HepG2 (cell line): ENCODE measurements around the gene MMD2. TPM values are rescaled to one million over a fixed set of nuclear protein-coding genes. Genes with fewer than 3 reads are reported as not detected.

Source experiments
- DR1 ChIP-seq: sonication (generic); formaldehyde crosslinking; IDR thresholded peaks from 2 replicates; pipeline ENCODE4 v1.8.0; 2021; ENCODE audit warnings: mild to moderate bottlenecking, missing genetic modification reagents, inconsistent platforms
- GATAD1 ChIP-seq: IDR thresholded peaks from 2 replicates; pipeline ENCODE4 v1.6.1; 2016; ENCODE audit warnings: missing genetic modification reagents, missing compliant biosample characterization
- GLMP ChIP-seq: sonication (generic); formaldehyde crosslinking; IDR thresholded peaks from 2 replicates; pipeline ENCODE4 v1.9.0; 2021; ENCODE audit warnings: missing genetic modification reagents, mild to moderate bottlenecking, borderline replicate concordance
- GMEB2 ChIP-seq: IDR thresholded peaks from 2 replicates; pipeline ENCODE4 v1.6.1; 2016; ENCODE audit warnings: missing biosample characterization, missing genetic modification reagents, low read depth
- LRRFIP1 ChIP-seq: sonication (generic); formaldehyde crosslinking; conservative IDR thresholded peaks from 2 replicates; pipeline ENCODE4 v1.4.0; 2020; ENCODE audit warnings: missing genetic modification reagents
- MAX ChIP-seq: IDR thresholded peaks from 2 replicates; pipeline ENCODE4 v1.6.1; 2012; ENCODE audit warnings: inconsistent platforms
- MLLT10 ChIP-seq: sonication (generic); formaldehyde crosslinking; IDR thresholded peaks from 2 replicates; pipeline ENCODE4 v1.4.0; 2020; ENCODE audit warnings: missing genetic modification reagents
- MTERF4 ChIP-seq: sonication (generic); formaldehyde crosslinking; IDR thresholded peaks from 2 replicates; pipeline ENCODE4 v1.8.0; 2023; ENCODE audit warnings: mild to moderate bottlenecking, missing genetic modification reagents
- NFYC ChIP-seq: IDR thresholded peaks from 2 replicates; pipeline ENCODE4 v1.6.1; 2016; ENCODE audit warnings: missing genetic modification reagents, missing compliant biosample characterization
- RFX1 ChIP-seq: fragments of 450-650 bp; IDR thresholded peaks from 2 replicates; pipeline ENCODE4 v1.6.1; 2017
- RXRA ChIP-seq: sonication (generic); formaldehyde crosslinking; IDR thresholded peaks from 2 replicates; pipeline ENCODE4 v1.5.1; 2020; ENCODE audit warnings: missing genetic modification reagents
- SPEN ChIP-seq: sonication (generic); formaldehyde crosslinking; IDR thresholded peaks from 2 replicates; pipeline ENCODE4 v1.5.1; 2020; ENCODE audit warnings: low read depth, mild to moderate bottlenecking, missing genetic modification reagents
- TAF15 ChIP-seq: fragments of 200-400 bp; formaldehyde crosslinking; IDR thresholded peaks from one replicate; pipeline ENCODE4 v1.6.1; 2018; ENCODE audit warnings: mild to moderate bottlenecking, low read depth, low read length; ENCODE audit not compliant: poor library complexity, severe bottlenecking
- TFAP4 ChIP-seq: sonication (generic); IDR thresholded peaks from 2 replicates; pipeline ENCODE4 v1.6.1; 2016; ENCODE audit warnings: low read depth, borderline replicate concordance
- TMF1 ChIP-seq: sonication (generic); formaldehyde crosslinking; IDR thresholded peaks from 2 replicates; pipeline ENCODE4 v1.8.1; 2022; ENCODE audit warnings: low read depth, missing genetic modification reagents
- TP53 ChIP-seq: sonication (generic); formaldehyde crosslinking; conservative IDR thresholded peaks from 2 replicates; pipeline ENCODE4 v1.4.0; 2020; ENCODE audit warnings: missing genetic modification reagents
- TSC22D2 ChIP-seq: sonication (generic); formaldehyde crosslinking; IDR thresholded peaks from 2 replicates; pipeline ENCODE4 v1.5.1; 2020; ENCODE audit warnings: missing genetic modification reagents, mild to moderate bottlenecking, borderline replicate concordance
- ZKSCAN8 ChIP-seq: IDR thresholded peaks from 2 replicates; pipeline ENCODE4 v1.6.1; 2016; ENCODE audit warnings: borderline replicate concordance, missing genetic modification reagents, missing compliant biosample characterization
- ZNF292 ChIP-seq: sonication (generic); formaldehyde crosslinking; IDR thresholded peaks from 2 replicates; pipeline ENCODE4 v1.8.1; 2022; ENCODE audit warnings: mild to moderate bottlenecking, low read depth, missing genetic modification reagents, borderline replicate concordance
- ZNF34 ChIP-seq: sonication (generic); formaldehyde crosslinking; IDR thresholded peaks from 2 replicates; pipeline ENCODE4 v1.4.0; 2020; ENCODE audit warnings: mild to moderate bottlenecking, missing genetic modification reagents, borderline replicate concordance
- ZNF703 ChIP-seq: sonication (generic); formaldehyde crosslinking; IDR thresholded peaks from 2 replicates; pipeline ENCODE4 v1.5.1; 2020; ENCODE audit warnings: missing genetic modification reagents, mild to moderate bottlenecking, moderate library complexity, borderline replicate concordance
- ZNF749 ChIP-seq: sonication (generic); formaldehyde crosslinking; IDR thresholded peaks from 2 replicates; pipeline ENCODE4 v1.8.0; 2022; ENCODE audit warnings: mild to moderate bottlenecking, missing genetic modification reagents, moderate library complexity, borderline replicate concordance
- ZNF781 ChIP-seq: sonication (generic); formaldehyde crosslinking; IDR thresholded peaks from 2 replicates; pipeline ENCODE4 v1.5.1; 2020; ENCODE audit warnings: borderline replicate concordance, mild to moderate bottlenecking, missing genetic modification reagents; ENCODE audit errors: not compliant biosample characterization
- polyA plus RNA-seq, 8 experiments: library from polyadenylated mRNA; depleted of rRNA in 3 of 8; stranded (reverse) in 7 of 8; unstranded in 1 of 8; fragments of >200 nt; fragmentation: Illumina TruSeq in 4 of 8; extraction: Trizol in 4 of 8; gene quantifications; 2 replicates each; pipeline versions ENCODE4 v1.2.1 to v1.2.3, GENCODE V29; 2011 to 2016; ENCODE audit warnings: low read depth in 4 of 8, missing spikeins in 1 of 8, mixed read lengths in 1 of 8; ENCODE audit not compliant: insufficient read depth in 1 of 8
- total RNA-seq, 5 experiments: library from RNA; depleted of rRNA; stranded (reverse); fragments of >200 nt; fragmentation: Illumina TruSeq; extraction: Trizol; gene quantifications; 2 replicates each; pipeline ENCODE4 v1.2.3, GENCODE V29; 2016; ENCODE audit warnings: low read depth in 1 of 5

MMD2 gene
- total and polyA plus RNA-seq, 2 of the 13 experiments (the other 11 are each of a cell fraction or from before 2014, with no cell fraction given): not detected

GRCh38 chr7:4973728-4974198, 14.8 kb upstream of the MMD2 start (continued):
- TF ChIP-seq LRRFIP1: no peak
- TF ChIP-seq SPEN: peak; percentile 37; the same call in 1 of the 2 replicates
- no peak for TF ChIP-seq ZNF292
- TF ChIP-seq DR1 (CRISPR knock-in tag): peak; percentile 60; the same call in 1 of the 2 replicates
- TF ChIP-seq TP53 (CRISPR knock-in tag): no peak
- TF ChIP-seq MTERF4 (CRISPR knock-in tag): no peak; the same call in 1 of the 2 replicates
- peak; percentile 57 for TF ChIP-seq RXRA
- no peak for TF ChIP-seq NFYC
- no peak for TF ChIP-seq TAF15
- TF ChIP-seq ZNF703 (CRISPR knock-in tag): no peak
- TF ChIP-seq ZNF34 (CRISPR knock-in tag): 0 out of 2 replicates have a peak, but pooled peaks have one; percentile 15
- TF ChIP-seq ZNF749 (CRISPR knock-in tag): peak; percentile 65; the same call in 1 of the 2 replicates
- no peak for TF ChIP-seq TSC22D2 (CRISPR knock-in tag)
- TF ChIP-seq ZNF781 (CRISPR knock-in tag): peak; percentile 43
- TF ChIP-seq RFX1: no peak
- no peak for TF ChIP-seq GLMP (CRISPR knock-in tag)
- no peak for TF ChIP-seq TFAP4
- TF ChIP-seq TMF1 (CRISPR knock-in tag): peak; percentile 33; the same call in 1 of the 2 replicates
- TF ChIP-seq MAX: peak; percentile 58; the same call in 1 of the 2 replicates
- TF ChIP-seq MLLT10: no peak
- 0 out of 2 replicates have a peak, but pooled peaks have one; percentile 22 for TF ChIP-seq GMEB2
- peak; percentile 37; the same call in 1 of the 2 replicates for TF ChIP-seq ZKSCAN8
- TF ChIP-seq GATAD1 (CRISPR knock-in tag): peak; percentile 82
